Adrenal gland (tissue), 12 donors: ENCODE results near the gene ATXN10. TPM values are rescaled to one million over a fixed set of nuclear protein-coding genes. Genes with fewer than 3 reads are reported as not detected.
A peak's percentile ranks its signal among the peaks of the same experiment; 100 is the strongest.

Experiments used
- DNase-seq, 7 donors: peaks; one replicate each; pipeline ENCODE4 v3.0.0-alpha.2; 2019 to 2020
- H3K27ac ChIP-seq, 5 donors: fragments of 200-600 bp; sonication (generic) in 4 of 5; 1 replicate in 3 of 5; 2 replicates in 2 of 5; pipeline versions ENCODE4 v1.5.1 to v1.8.0; 2016 to 2020; ENCODE audit warnings: mild to moderate bottlenecking in 1 of 5
- H3K27me3 ChIP-seq: fragments of 200-600 bp; 2 replicates; pipeline ENCODE4 v1.8.0; 2021
- H3K36me3 ChIP-seq, 2 donors: fragments of 200-600 bp; replicated peaks in 1 of 2; 1 replicate in 1 of 2; 2 replicates in 1 of 2; pipeline versions ENCODE4 v1.5.1 to v1.8.0; 2018 to 2022
- H3K4me1 ChIP-seq, 2 donors: fragments of 200-600 bp; replicated peaks in 1 of 2; 1 replicate in 1 of 2; 2 replicates in 1 of 2; pipeline versions ENCODE4 v1.5.1 to v1.8.0; 2018 to 2021
- H3K4me3 ChIP-seq, 4 donors: fragments of 200-600 bp; sonication (generic) in 3 of 4; one replicate each; pipeline ENCODE4 v1.5.1; 2016 to 2018
- H3K9me3 ChIP-seq, 3 donors: fragments of 200-600 bp; sonication (generic) in 1 of 3; replicated peaks in 1 of 3; 1 replicate in 2 of 3; 2 replicates in 1 of 3; pipeline versions ENCODE4 v1.5.1 to v1.8.0; 2016 to 2021
- CTCF ChIP-seq, 6 experiments: fragments of 450-650 bp in 4 of 6; fragments of 200-600 bp in 2 of 6; sonication (generic) in 1 of 6; IDR thresholded peaks; 1 replicate in 5 of 6; 2 replicates in 1 of 6; pipeline versions ENCODE4 v1.5.1 to v1.8.0; 2016 to 2021; ENCODE audit warnings: antibody characterized with exemption in 6 of 6, mild to moderate bottlenecking in 2 of 6, moderate library complexity in 1 of 6
- POLR2A ChIP-seq, 2 donors: fragments of 450-650 bp; IDR thresholded peaks; one replicate each; pipeline ENCODE4 v1.6.1; 2017; ENCODE audit warnings: antibody characterized with exemption in 2 of 2, mild to moderate bottlenecking in 2 of 2, moderate library complexity in 1 of 2
- WGBS, 4 donors: extraction: QIAGEN DNeasy Blood & Tissue Kit in 2 of 4; methylation state at CpG; one replicate each; pipeline versions ENCODE4 v1.1.5 to v1.1.7; 2013 to 2017; 5-methylcytosine and 5-hydroxymethylcytosine counted together
- intact Hi-C, 2 donors: fragments of 100-400 bp; cut with DNase I; formaldehyde crosslinking; loops; one replicate each; pipeline versions ENCODE4 v1.14.1 to v1.15.0; 2022 to 2023
- polyA plus RNA-seq, 3 donors: library from polyadenylated mRNA; stranded (reverse); fragments of 200-250 nt in 2 of 3; fragments of 350-450 nt in 1 of 3; fragmentation: Illumina TruSeq in 1 of 3; extraction: RNeasy Lipid Tissue Mini Kit (QIAGEN cat#74804) in 1 of 3; gene quantifications; one replicate each; pipeline ENCODE4 v1.2.3, GENCODE V29; 2013 to 2014
- total RNA-seq, 9 donors: library from RNA; depleted of rRNA in 4 of 9; stranded (reverse); fragments of >200 nt in 4 of 9; fragments of 120-200 nt in 1 of 9; fragmentation: NEBNext Ultra II Directional in 1 of 9; extraction: Animal tissue kit (Norgen Biotek cat#: 25700) in 1 of 9; gene quantifications; one replicate each; pipeline versions ENCODE4 v1.1.0 to v1.2.4, GENCODE V29; 2013 to 2023
- donor health status: healthy with polysubstance abuse.
- donor health status: Bipolar disorder and iron deficiency.
- donor health status: DM: yes; HTN: yes; CAD: no.
- donor health status: DM: no; HTN: no; CAD: no.
- donor health status: DM: no; HTN: no; CAD: no.
- donor health status: DM: yes; HTN: yes; CAD: no.

Gene ATXN10
- total and polyA plus RNA-seq, 12 donors: 21.2 to 306 (median 165) TPM

GRCh38 chr22:45865561-45866125, 194.0 kb downstream of the ATXN10 start:
- H3K4me3 ChIP-seq: no peak overlapping the region
- peaks cover 32% of the 10 kb centered on the region for H3K27me3 ChIP-seq

GRCh38 chr22:45866126-45866645, 194.6 kb downstream of the ATXN10 start:
- intact Hi-C loops: loop anchor here in 1 of 2 donors (5.0 kb wide), 1 partner anchor 106 kb away; no protein-coding TSS in a partner anchor
- Histone ChIP-seq H3K9me3 (peaks cover 0 to 5% (median 0%) of the 10 kb centered on the region in 3 donors), H3K4me3 (peak overlapping the region in 1 of 4 donors; percentile 15), H3K27ac (no peak overlapping the region), H3K4me1 (peaks cover 11 to 13% of the 10 kb centered on the region in 2 donors), H3K27me3 (peaks cover 32% of the 10 kb centered on the region), H3K36me3 (no peaks in the 10 kb centered on the region)
- 44 to 62% (median 48%) methylated on average over 18 to 37 of the region's 37 CpGs for WGBS, 4 donors
- DNase-seq: peak in 2 of 7 donors; percentile 13 to 44
- TF ChIP-seq CTCF (IDR thresholded peaks at IDR 0.05) (no peak), POLR2A (IDR thresholded peaks at IDR 0.05) (no peak)

More at GRCh38 chr22:45865561-45866125, 194.0 kb downstream of the ATXN10 start:
- WGBS, 4 donors: 67 to 95% (median 93%) methylated on average over 1 to 24 of the region's 24 CpGs
- intact Hi-C loops: loop anchor here in 1 of 2 donors (5.0 kb wide), 1 partner anchor 107 kb away; no protein-coding TSS in a partner anchor
- peaks cover 0 to 5% (median 0%) of the 10 kb centered on the region in 3 donors for H3K9me3 ChIP-seq
- H3K27ac ChIP-seq: no peak overlapping the region
- DNase-seq: peak in 2 of 7 donors; percentile 19 to 43
- no peaks in the 10 kb centered on the region for H3K36me3 ChIP-seq
- peaks cover 11 to 13% of the 10 kb centered on the region in 2 donors for H3K4me1 ChIP-seq
- TF ChIP-seq POLR2A (IDR thresholded peaks at IDR 0.05) (no peak), CTCF (IDR thresholded peaks at IDR 0.05) (no peak)

- Histone ChIP-seq H3K4me3 (peak overlapping the region in 1 of 4 donors; percentile 15), H3K27me3 (peaks cover 32% of the 10 kb centered on the region), H3K9me3 (peaks cover 0 to 5% (median 0%) of the 10 kb centered on the region in 3 donors), H3K36me3 (no peaks in the 10 kb centered on the region), H3K27ac (no peak overlapping the region), H3K4me1 (peaks cover 11 to 13% of the 10 kb centered on the region in 2 donors)
- intact Hi-C loops: loop anchor here in 1 of 2 donors (5.0 kb wide), 1 partner anchor 106 kb away; no protein-coding TSS in a partner anchor
- whole genome bisulfite sequencing, 4 donors: 0 to 7% (median 5%) methylated on average over 7 to 55 of the region's 55 CpGs; no CpG with 5 or more reads in 1 of the 4 donors
- no peak for DNase-seq
- TF ChIP-seq CTCF (IDR thresholded peaks at IDR 0.05): no peak
- no peak for TF ChIP-seq POLR2A (IDR thresholded peaks at IDR 0.05)
Observed at GRCh38 chr22:45866646-45867117, 195.0 kb downstream of the ATXN10 start.

- TF ChIP-seq CTCF (IDR thresholded peaks at IDR 0.05): peak; percentile 10 to 52 (median 28)
- TF ChIP-seq POLR2A (IDR thresholded peaks at IDR 0.05): no peak
- H3K36me3 ChIP-seq: no peaks in the 10 kb centered on the region
- no peak overlapping the region for H3K27ac ChIP-seq
- intact Hi-C loops: loop anchor here in 1 of 2 donors (5.0 kb wide), 1 partner anchor 105 kb away; no protein-coding TSS in a partner anchor
- peak in 4 of 7 donors; percentile 29 to 53 (median 47) for DNase-seq
- peaks cover 0 to 5% (median 0%) of the 10 kb centered on the region in 3 donors for H3K9me3 ChIP-seq
- H3K27me3 ChIP-seq: peaks cover 32% of the 10 kb centered on the region
- H3K4me1 ChIP-seq: peaks cover 11 to 13% of the 10 kb centered on the region in 2 donors
- WGBS, 4 donors: 0 to 3% (median 2%) methylated on average over 4 to 87 of the region's 87 CpGs
- peak overlapping the region in 1 of 4 donors; percentile 15 for H3K4me3 ChIP-seq
Observed at GRCh38 chr22:45867118-45867905, 195.7 kb downstream of the ATXN10 start.
